Measurements from ENCODE around the gene SKI. TPM values are rescaled to one million over a fixed set of nuclear protein-coding genes. Genes with fewer than 3 reads are reported as not detected.
A peak's percentile ranks its signal among the peaks of the same experiment; 100 is the strongest.

SKI gene
- total and polyA plus RNA-seq, 4 donors = 17.1 to 90.7 (median 40.7) TPM

- peaks cover 16 to 76% (median 40%) of the 10 kb centered on the region in 5 donors for H3K4me1 ChIP-seq (ENCODE audit: control insufficient read depth in 5 of 5, insufficient read depth in 5 of 5, low read length in 5 of 5)
- no peak for DNase-seq
These were observed 68.5 kb downstream of the SKI start for GRCh38 chr1:2296614-2297013.

GRCh38 chr1:2297246-2298011, 69.3 kb downstream of the SKI start:
- ATAC-seq (ENCODE audit: insufficient read depth, low FRiP score) (no peak), DNase-seq (no peak)
- TF ChIP-seq CTCF (IDR thresholded peaks at IDR 0.05; ENCODE audit: control extremely low read depth, extremely low read depth) = no peak
- Histone ChIP-seq H3K9me3 (ENCODE audit: control insufficient read depth in 4 of 4, insufficient read depth in 3 of 4, low read length in 3 of 4) (no peaks in the 10 kb centered on the region), H3K4me1 (ENCODE audit: control insufficient read depth in 5 of 5, insufficient read depth in 5 of 5, low read length in 5 of 5) (peaks cover 16 to 75% (median 38%) of the 10 kb centered on the region in 5 donors), H3K27me3 (ENCODE audit: control insufficient read depth in 3 of 3, insufficient read depth in 3 of 3, low read length in 2 of 3) (no peaks in the 10 kb centered on the region), H3K9ac (ENCODE audit: insufficient read depth in 1 of 2, low read length in 2 of 2) (no peak overlapping the region), H3K4me3 (no peak overlapping the region), H3K36me3 (ENCODE audit: control insufficient read depth in 4 of 4, insufficient read depth in 4 of 4, low read length in 4 of 4) (peaks cover 0 to 9% (median 2%) of the 10 kb centered on the region in 4 donors), H3K27ac (ENCODE audit: low read depth in 1 of 2, low read length in 1 of 2) (peak overlapping the region in 1 of 2 donors; percentile 2)
- WGBS, 2 donors = 93 to 95% methylated on average over 35 of the region's 35 CpGs

More at GRCh38 chr1:2296614-2297013, 68.5 kb downstream of the SKI start:
- no peak for TF ChIP-seq CTCF (IDR thresholded peaks at IDR 0.05; ENCODE audit: control extremely low read depth, extremely low read depth)
- Histone ChIP-seq H3K27ac (ENCODE audit: low read depth in 1 of 2, low read length in 1 of 2) (peak overlapping the region in 1 of 2 donors; percentile 2), H3K27me3 (ENCODE audit: control insufficient read depth in 3 of 3, insufficient read depth in 3 of 3, low read length in 2 of 3) (no peaks in the 10 kb centered on the region), H3K4me3 (no peak overlapping the region), H3K9ac (ENCODE audit: insufficient read depth in 1 of 2, low read length in 2 of 2) (no peak overlapping the region), H3K36me3 (ENCODE audit: control insufficient read depth in 4 of 4, insufficient read depth in 4 of 4, low read length in 4 of 4) (peaks cover 0 to 9% (median 2%) of the 10 kb centered on the region in 4 donors), H3K9me3 (ENCODE audit: control insufficient read depth in 4 of 4, insufficient read depth in 3 of 4, low read length in 3 of 4) (no peaks in the 10 kb centered on the region)
- WGBS, 2 donors = 88 to 90% methylated on average over 18 of the region's 18 CpGs
- ATAC-seq (ENCODE audit: insufficient read depth, low FRiP score) = no peak

GRCh38 chr1:2298685-2299084, 70.6 kb downstream of the SKI start:
- ATAC-seq (ENCODE audit: insufficient read depth, low FRiP score) (no peak), DNase-seq (no peak)
- no peak for TF ChIP-seq CTCF (IDR thresholded peaks at IDR 0.05; ENCODE audit: control extremely low read depth, extremely low read depth)
- Histone ChIP-seq H3K36me3 (ENCODE audit: control insufficient read depth in 4 of 4, insufficient read depth in 4 of 4, low read length in 4 of 4) (peaks cover 0 to 18% (median 5%) of the 10 kb centered on the region in 4 donors), H3K9ac (ENCODE audit: insufficient read depth in 1 of 2, low read length in 2 of 2) (no peak overlapping the region), H3K27ac (ENCODE audit: low read depth in 1 of 2, low read length in 1 of 2) (peak overlapping the region in 1 of 2 donors; percentile 94), H3K9me3 (ENCODE audit: control insufficient read depth in 4 of 4, insufficient read depth in 3 of 4, low read length in 3 of 4) (no peaks in the 10 kb centered on the region), H3K4me3 (no peak overlapping the region), H3K4me1 (ENCODE audit: control insufficient read depth in 5 of 5, insufficient read depth in 5 of 5, low read length in 5 of 5) (peaks cover 16 to 62% (median 30%) of the 10 kb centered on the region in 5 donors), H3K27me3 (ENCODE audit: control insufficient read depth in 3 of 3, insufficient read depth in 3 of 3, low read length in 2 of 3) (no peaks in the 10 kb centered on the region)
- 85% methylated on average over 12 of the region's 12 CpGs for WGBS, 2 donors
